ENCODE measurements around the gene GSTP1.
A peak's percentile ranks its signal among the peaks of the same experiment; 100 is the strongest.

Gene GSTP1

GRCh38 chr11:67630943-67631331 is 47.3 kb downstream of the GSTP1 start:
- Histone ChIP-seq H3K9me3 (ENCODE audit: control insufficient read depth, insufficient read depth, low read length) (no peaks in the 10 kb centered on the region), H3K36me3 (ENCODE audit: insufficient read depth, low read length) (no peaks in the 10 kb centered on the region), H3K4me1 (ENCODE audit: insufficient read depth, low read length) (peaks cover 5% of the 10 kb centered on the region; the same call in 1 of the 2 replicates), H3K9ac (ENCODE audit: low read depth, low read length) (peak overlapping the region; percentile 72; the same call in 1 of the 2 replicates)

GRCh38 chr11:67631411-67631810 is 47.8 kb downstream of the GSTP1 start:
- Histone ChIP-seq H3K9me3 (ENCODE audit: control insufficient read depth, insufficient read depth, low read length) (no peaks in the 10 kb centered on the region), H3K36me3 (ENCODE audit: insufficient read depth, low read length) (no peaks in the 10 kb centered on the region), H3K9ac (ENCODE audit: low read depth, low read length) (no peak overlapping the region), H3K4me1 (ENCODE audit: insufficient read depth, low read length) (peaks cover 5% of the 10 kb centered on the region; the same call in 1 of the 2 replicates)

- peaks cover 5% of the 10 kb centered on the region; the same call in 1 of the 2 replicates for H3K4me1 ChIP-seq (ENCODE audit: insufficient read depth, low read length)
- H3K36me3 ChIP-seq (ENCODE audit: insufficient read depth, low read length), result no peaks in the 10 kb centered on the region
- no peak overlapping the region for H3K9ac ChIP-seq (ENCODE audit: low read depth, low read length)
- H3K9me3 ChIP-seq (ENCODE audit: control insufficient read depth, insufficient read depth, low read length), result no peaks in the 10 kb centered on the region
These were observed 48.2 kb downstream of the GSTP1 start for GRCh38 chr11:67631853-67632174.

- Histone ChIP-seq H3K9me3 (ENCODE audit: control insufficient read depth, insufficient read depth, low read length) (no peaks in the 10 kb centered on the region), H3K9ac (ENCODE audit: low read depth, low read length) (no peak overlapping the region), H3K4me1 (ENCODE audit: insufficient read depth, low read length) (peaks cover 5% of the 10 kb centered on the region; the same call in 1 of the 2 replicates), H3K36me3 (ENCODE audit: insufficient read depth, low read length) (no peaks in the 10 kb centered on the region)
These were observed 48.8 kb downstream of the GSTP1 start for GRCh38 chr11:67632175-67632981.

GRCh38 chr11:67632982-67633755 is 49.6 kb downstream of the GSTP1 start:
- peaks cover 5% of the 10 kb centered on the region; the same call in 1 of the 2 replicates for H3K4me1 ChIP-seq (ENCODE audit: insufficient read depth, low read length)
- H3K9me3 ChIP-seq (ENCODE audit: control insufficient read depth, insufficient read depth, low read length), result no peaks in the 10 kb centered on the region
- no peaks in the 10 kb centered on the region for H3K36me3 ChIP-seq (ENCODE audit: insufficient read depth, low read length)
- H3K9ac ChIP-seq (ENCODE audit: low read depth, low read length), result no peak overlapping the region

GRCh38 chr11:67633758-67634365 is 50.2 kb downstream of the GSTP1 start:
- Histone ChIP-seq H3K36me3 (ENCODE audit: insufficient read depth, low read length) (no peaks in the 10 kb centered on the region), H3K9me3 (ENCODE audit: control insufficient read depth, insufficient read depth, low read length) (no peaks in the 10 kb centered on the region), H3K4me1 (ENCODE audit: insufficient read depth, low read length) (peaks cover 5% of the 10 kb centered on the region; the same call in 1 of the 2 replicates), H3K9ac (ENCODE audit: low read depth, low read length) (no peak overlapping the region)

- Histone ChIP-seq H3K36me3 (ENCODE audit: insufficient read depth, low read length) (no peaks in the 10 kb centered on the region), H3K4me1 (ENCODE audit: insufficient read depth, low read length) (peaks cover 5% of the 10 kb centered on the region; the same call in 1 of the 2 replicates), H3K9ac (ENCODE audit: low read depth, low read length) (no peak overlapping the region), H3K9me3 (ENCODE audit: control insufficient read depth, insufficient read depth, low read length) (no peaks in the 10 kb centered on the region)
These were observed 51.0 kb downstream of the GSTP1 start for GRCh38 chr11:67634366-67635230.

GRCh38 chr11:67635231-67635521 is 51.6 kb downstream of the GSTP1 start:
- no peak overlapping the region for H3K9ac ChIP-seq (ENCODE audit: low read depth, low read length)
- H3K36me3 ChIP-seq (ENCODE audit: insufficient read depth, low read length), result no peaks in the 10 kb centered on the region
- H3K4me1 ChIP-seq (ENCODE audit: insufficient read depth, low read length), result peaks cover 5% of the 10 kb centered on the region; the same call in 1 of the 2 replicates
- H3K9me3 ChIP-seq (ENCODE audit: control insufficient read depth, insufficient read depth, low read length), result no peaks in the 10 kb centered on the region

All from ES-I3 (cell line).